ENCODE results near the gene FIP1L1. TPM values are rescaled to one million over a fixed set of nuclear protein-coding genes. Genes with fewer than 3 reads are reported as not detected.

FIP1L1 gene
- total RNA-seq, 1 donor from 2014 or later = 69.9 TPM

DNA sequence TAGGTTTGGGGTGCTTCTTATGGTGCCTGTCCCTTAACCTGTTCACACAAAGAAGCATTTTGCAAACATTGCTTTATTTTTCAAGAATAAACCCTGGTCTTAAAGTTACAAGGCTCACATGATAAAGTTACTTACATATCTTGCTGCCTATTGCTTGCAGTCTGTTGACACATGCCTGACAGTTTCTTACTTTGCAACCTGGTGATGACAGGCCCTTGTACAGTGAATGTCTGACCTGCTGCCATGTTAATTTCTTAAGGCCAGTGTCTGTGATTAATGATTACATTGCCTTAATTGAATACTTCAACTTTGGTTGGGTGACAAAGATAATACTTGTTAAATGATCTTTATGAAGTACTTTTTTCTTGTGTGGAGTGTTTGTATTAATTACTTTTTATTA, 49.9 kb downstream of the FIP1L1 start:
- no peak overlapping the region for H3K4me3 ChIP-seq (ENCODE audit: low read depth, low read length)
- no peak for TF ChIP-seq CTCF (conservative IDR thresholded peaks at IDR 0.05; ENCODE audit: low read depth, low read length)
- DNase-seq (ENCODE audit: low read depth) = no peak

DNA sequence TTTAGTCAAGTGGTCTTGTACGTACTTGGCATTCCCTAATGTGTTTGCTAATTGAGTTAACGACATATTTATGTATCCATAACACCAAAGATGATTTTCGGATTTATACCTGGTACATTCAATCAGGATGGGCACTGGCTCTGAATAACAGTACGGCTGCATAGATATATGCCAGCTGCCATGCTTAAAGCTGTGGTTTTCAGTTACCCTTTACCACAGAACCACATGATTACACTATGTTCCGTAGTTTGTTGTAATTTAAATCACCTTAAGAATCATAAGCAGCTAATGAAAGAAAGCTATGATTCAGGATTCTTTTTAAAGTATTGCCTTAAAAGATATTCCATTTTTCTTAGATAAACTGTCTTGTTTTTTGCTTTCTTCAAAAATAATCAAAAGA, 53.6 kb downstream of the FIP1L1 start:
- DNase-seq (ENCODE audit: low read depth) = no peak
- H3K4me3 ChIP-seq (ENCODE audit: low read depth, low read length) = no peak overlapping the region
- no peak for TF ChIP-seq CTCF (conservative IDR thresholded peaks at IDR 0.05; ENCODE audit: low read depth, low read length)

DNA sequence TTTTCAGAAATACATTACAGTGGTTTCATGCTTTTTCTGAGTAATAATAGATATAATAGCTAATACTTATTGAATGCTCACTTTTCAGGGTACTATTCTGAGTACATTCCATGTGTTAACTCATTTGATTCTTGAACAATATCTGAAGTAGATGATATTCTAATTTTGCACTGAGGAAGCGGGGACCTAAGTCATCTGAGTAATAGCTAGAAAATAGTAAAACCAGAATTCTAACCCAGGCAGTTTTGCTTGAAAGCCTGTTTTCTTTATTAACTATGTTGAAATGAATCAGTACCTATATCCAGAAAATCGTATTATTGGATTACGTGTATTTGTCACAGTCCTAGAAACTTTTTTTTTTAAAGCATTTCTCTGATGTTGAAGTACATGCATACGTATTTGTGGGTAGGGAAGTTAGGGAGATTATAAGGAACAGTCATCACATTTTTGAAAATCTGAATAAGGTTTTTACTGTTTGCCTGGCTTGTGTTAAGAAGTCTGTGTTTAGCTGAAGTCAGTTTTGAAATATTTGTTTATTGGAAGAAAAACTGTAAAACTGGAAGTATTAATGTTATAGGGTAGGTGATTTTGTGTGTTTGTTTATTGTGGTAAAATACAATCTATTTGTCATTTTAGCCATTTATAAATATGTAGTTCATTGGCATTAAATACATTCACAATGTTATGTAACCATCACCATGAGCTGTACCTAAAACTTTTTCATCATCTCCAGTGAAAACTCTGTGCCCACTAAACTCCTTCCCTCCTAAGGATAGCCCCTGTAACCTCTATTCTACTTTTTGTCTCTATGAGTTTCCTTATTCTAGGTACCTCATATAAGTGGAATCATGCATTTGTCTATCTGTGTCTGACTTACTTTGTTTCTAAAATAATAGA, 55.3 kb downstream of the FIP1L1 start:
- no peak for DNase-seq (ENCODE audit: low read depth)
- H3K4me3 ChIP-seq (ENCODE audit: low read depth, low read length) = no peak overlapping the region
- TF ChIP-seq CTCF (conservative IDR thresholded peaks at IDR 0.05; ENCODE audit: low read depth, low read length) = no peak

DNA sequence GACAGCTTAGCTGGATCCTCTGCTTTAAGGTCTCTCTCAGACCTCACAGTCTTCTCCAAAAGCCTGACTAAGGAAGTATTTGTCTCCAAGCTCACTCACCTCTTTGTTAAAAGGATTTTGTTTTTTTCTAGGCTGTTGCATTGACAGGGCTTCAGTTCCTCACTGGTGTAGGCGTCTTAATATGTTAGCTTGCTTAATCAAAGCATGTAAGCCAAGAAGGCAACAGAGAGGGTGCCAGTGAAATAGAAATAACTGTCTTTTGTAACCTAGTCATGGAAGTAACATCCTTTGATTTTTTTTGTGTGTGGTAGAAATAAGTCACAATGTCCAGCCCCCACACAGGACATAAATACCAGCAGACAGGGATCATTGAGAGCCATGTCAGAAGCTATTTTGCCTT, 58.8 kb downstream of the FIP1L1 start:
- no peak for DNase-seq (ENCODE audit: low read depth)
- H3K4me3 ChIP-seq (ENCODE audit: low read depth, low read length) = no peak overlapping the region
- TF ChIP-seq CTCF (conservative IDR thresholded peaks at IDR 0.05; ENCODE audit: low read depth, low read length) = no peak

DNA sequence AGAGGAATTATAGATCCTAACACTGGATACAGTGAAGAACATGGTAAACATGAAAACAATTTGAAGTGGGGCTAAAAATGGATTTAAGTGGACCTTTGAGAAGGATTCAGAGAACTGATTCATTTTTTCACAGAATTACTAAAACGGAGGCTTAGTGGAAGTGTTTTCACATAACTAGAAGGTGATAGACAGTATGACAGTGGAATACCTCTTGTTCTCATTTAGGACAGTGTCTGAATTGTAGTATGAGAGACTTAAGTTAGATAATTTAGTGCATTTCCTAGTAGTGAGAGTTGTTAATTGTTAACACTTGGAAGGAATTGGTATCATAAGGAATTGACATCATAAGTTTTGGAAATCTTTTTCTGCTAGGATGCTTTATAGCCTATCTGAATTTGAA, 64.1 kb downstream of the FIP1L1 start:
- no peak for DNase-seq (ENCODE audit: low read depth)
- TF ChIP-seq CTCF (conservative IDR thresholded peaks at IDR 0.05; ENCODE audit: low read depth, low read length) = no peak
- H3K4me3 ChIP-seq (ENCODE audit: low read depth, low read length) = no peak overlapping the region

GRCh38 chr4:53444954-53445353, 67.5 kb downstream of the FIP1L1 start:
- no peak for TF ChIP-seq CTCF (conservative IDR thresholded peaks at IDR 0.05; ENCODE audit: low read depth, low read length)

DNA sequence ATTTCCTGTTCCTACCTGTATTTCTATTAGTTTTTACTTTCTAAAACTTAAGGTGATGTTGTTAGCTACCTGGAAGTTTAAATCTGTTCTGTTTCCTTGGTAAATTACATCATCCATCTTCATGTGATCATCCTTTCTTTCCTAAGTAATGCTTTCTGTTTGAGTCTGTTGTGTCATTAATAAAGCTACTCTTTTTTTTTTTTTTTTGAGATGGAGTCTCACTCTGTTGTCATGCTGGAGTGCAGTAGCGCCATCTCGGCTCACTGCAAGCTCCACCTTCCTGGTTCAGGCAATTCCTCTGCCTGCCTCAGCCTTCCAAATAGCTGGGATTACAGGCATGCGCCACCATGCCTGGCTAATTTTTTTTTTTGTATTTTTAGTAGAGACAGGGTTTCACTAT, 73.3 kb downstream of the FIP1L1 start:
- DNase-seq (ENCODE audit: low read depth) = no peak
- H3K4me3 ChIP-seq (ENCODE audit: low read depth, low read length) = no peak overlapping the region

More at GRCh38 chr4:53444954-53445353, 67.5 kb downstream of the FIP1L1 start:
- no peak overlapping the region for H3K4me3 ChIP-seq (ENCODE audit: low read depth, low read length)
- DNase-seq (ENCODE audit: low read depth) = no peak

More for the DNA sequence above, 73.3 kb downstream of the FIP1L1 start:
- TF ChIP-seq CTCF (conservative IDR thresholded peaks at IDR 0.05; ENCODE audit: low read depth, low read length) = no peak

All from epithelial cell of proximal tubule (primary cell).